AG09309 (cell line): ENCODE measurements around the gene RERE.

Experiments
- DNase-seq: peaks from one replicate; pipeline ENCODE4 v3.0.0-alpha.2; 2010; ENCODE audit warnings: low read depth
- H3K4me3 ChIP-seq: 2 replicates; pipeline ENCODE4 v1.5.1; 2011; ENCODE audit warnings: mild to moderate bottlenecking, low read depth, low read length, moderate library complexity; ENCODE audit not compliant: control insufficient read depth
- CTCF ChIP-seq: IDR thresholded peaks from 2 replicates; pipeline ENCODE4 v1.5.1; 2011; ENCODE audit warnings: mild to moderate bottlenecking, low read depth, low read length, inconsistent platforms; ENCODE audit not compliant: insufficient read depth, control insufficient read depth; ENCODE audit errors: missing control alignments

RERE gene

GRCh38 chr1:8439015-8439702, 378.3 kb downstream of the RERE start:
- peak; percentile 51 for DNase-seq
- TF ChIP-seq CTCF, result no peak
- no peak overlapping the region for H3K4me3 ChIP-seq

- TF ChIP-seq CTCF, result no peak
- no peak overlapping the region for H3K4me3 ChIP-seq
- DNase-seq, result no peak
Observed at GRCh38 chr1:8438489-8438888, 379.0 kb downstream of the RERE start.

- no peak for TF ChIP-seq CTCF
- no peak for DNase-seq
- H3K4me3 ChIP-seq, result no peak overlapping the region
Observed at GRCh38 chr1:8437347-8437746, 380.1 kb downstream of the RERE start.

- no peak for DNase-seq
- H3K4me3 ChIP-seq, result no peak overlapping the region
- no peak for TF ChIP-seq CTCF
Observed at GRCh38 chr1:8435569-8436071, 381.8 kb downstream of the RERE start.

GRCh38 chr1:8434101-8434500, 383.3 kb downstream of the RERE start:
- no peak for DNase-seq
- TF ChIP-seq CTCF, result no peak
- no peak overlapping the region for H3K4me3 ChIP-seq

- TF ChIP-seq CTCF, result no peak
- no peak overlapping the region for H3K4me3 ChIP-seq
- no peak for DNase-seq
Observed at GRCh38 chr1:8431784-8432183, 385.7 kb downstream of the RERE start.

GRCh38 chr1:8431019-8431418, 386.4 kb downstream of the RERE start:
- no peak for TF ChIP-seq CTCF
- H3K4me3 ChIP-seq, result no peak overlapping the region
- no peak for DNase-seq
